ENCODE measurements around the gene ACTG2. TPM values are rescaled to one million over a fixed set of nuclear protein-coding genes. Genes with fewer than 3 reads are reported as not detected.

Gene ACTG2
- total RNA-seq, 1 donor from 2014 or later: 0.32 TPM

DNA sequence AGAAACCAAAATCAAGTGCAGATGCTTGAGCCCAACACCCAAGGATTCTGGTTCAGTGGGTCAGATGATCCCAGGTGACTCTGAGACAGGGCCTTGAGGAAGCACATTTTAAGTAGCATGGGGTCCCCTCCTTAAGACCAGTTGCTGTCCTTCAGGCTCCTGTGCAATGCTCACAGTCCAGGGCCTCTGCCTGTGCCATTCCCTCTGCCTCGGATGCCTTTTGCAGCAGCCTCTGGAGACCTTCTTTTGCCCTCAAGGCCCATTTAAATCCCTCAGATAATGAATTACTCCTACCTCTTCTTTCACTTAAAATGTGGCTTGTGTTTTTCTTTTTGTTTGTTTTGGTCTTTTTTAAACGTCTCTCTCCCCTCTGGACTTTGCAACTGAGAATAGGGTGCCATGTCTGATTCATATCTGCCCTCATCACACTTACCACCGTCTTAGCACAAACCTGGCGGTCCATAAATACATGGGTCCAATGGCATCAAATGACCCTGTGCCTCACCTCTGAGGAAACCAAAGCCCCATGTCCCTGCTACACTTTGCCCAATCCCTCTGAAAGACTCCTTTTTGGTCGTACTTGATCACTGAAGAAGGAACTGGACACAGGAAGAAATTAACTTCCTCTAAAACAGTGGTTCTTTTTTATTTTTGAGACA is 14.2 kb downstream of the ACTG2 start:
- H3K36me3 ChIP-seq: no peaks in the 10 kb centered on the region
- H3K4me2 ChIP-seq: no peak overlapping the region
- H3K9me3 ChIP-seq (ENCODE audit: low read depth): no peaks in the 10 kb centered on the region
- H3F3A ChIP-seq (ENCODE audit: low read depth): no peaks in the 10 kb centered on the region
- no peak for DNase-seq (ENCODE audit: low spot score)
- H3K4me1 ChIP-seq: no peaks in the 10 kb centered on the region
- H3K27ac ChIP-seq: no peak overlapping the region
- no peak overlapping the region for H3K4me3 ChIP-seq
- Mint-ChIP-seq H3K27ac (no peak overlapping the region), H3K27me3 (ENCODE audit: insufficient read depth, low read depth) (no peaks in the 10 kb centered on the region), H3K4me3 (no peak overlapping the region), H3K36me3 (no peaks in the 10 kb centered on the region), H3K9me3 (peaks cover 2% of the 10 kb centered on the region), H3K4me1 (peaks cover 8% of the 10 kb centered on the region)
- H3K79me2 ChIP-seq (ENCODE audit: low read depth): no peaks in the 10 kb centered on the region
- H3K9ac ChIP-seq: no peak overlapping the region
- no peak overlapping the region for H2AFZ ChIP-seq (replicated peaks)
- H4K20me1 ChIP-seq (ENCODE audit: low read depth): no peaks in the 10 kb centered on the region
- no peaks in the 10 kb centered on the region for H3K27me3 ChIP-seq
- no peak for TF ChIP-seq CTCF (IDR thresholded peaks at IDR 0.05)
- no peak for TF ChIP-seq EZH2 (IDR thresholded peaks at IDR 0.05)
- TF ChIP-seq EZH2phosphoT487 (IDR thresholded peaks at IDR 0.05): no peak

- Histone ChIP-seq H3K4me2 (no peak overlapping the region), H3K36me3 (no peaks in the 10 kb centered on the region), H3K9me3 (ENCODE audit: low read depth) (no peaks in the 10 kb centered on the region), H3K4me1 (no peaks in the 10 kb centered on the region), H2AFZ (replicated peaks) (peak overlapping the region; percentile 98), H3K27ac (no peak overlapping the region), H3K9ac (no peak overlapping the region), H3K4me3 (no peak overlapping the region), H3K79me2 (ENCODE audit: low read depth) (no peaks in the 10 kb centered on the region), H3K27me3 (no peaks in the 10 kb centered on the region), H4K20me1 (ENCODE audit: low read depth) (no peaks in the 10 kb centered on the region), H3F3A (ENCODE audit: low read depth) (no peaks in the 10 kb centered on the region)
- Mint-ChIP-seq H3K27me3 (ENCODE audit: insufficient read depth, low read depth) (no peaks in the 10 kb centered on the region), H3K4me1 (peaks cover 8% of the 10 kb centered on the region), H3K27ac (no peak overlapping the region), H3K4me3 (no peak overlapping the region), H3K36me3 (no peaks in the 10 kb centered on the region), H3K9me3 (peaks cover 2% of the 10 kb centered on the region)
- TF ChIP-seq EZH2phosphoT487 (IDR thresholded peaks at IDR 0.05) (no peak), CTCF (IDR thresholded peaks at IDR 0.05) (peak; percentile 53)
- peak; percentile 68 for DNase-seq (ENCODE audit: low spot score)
Observed at GRCh38 chr2:73907840-73908452, 15.1 kb downstream of the ACTG2 start.

DNA sequence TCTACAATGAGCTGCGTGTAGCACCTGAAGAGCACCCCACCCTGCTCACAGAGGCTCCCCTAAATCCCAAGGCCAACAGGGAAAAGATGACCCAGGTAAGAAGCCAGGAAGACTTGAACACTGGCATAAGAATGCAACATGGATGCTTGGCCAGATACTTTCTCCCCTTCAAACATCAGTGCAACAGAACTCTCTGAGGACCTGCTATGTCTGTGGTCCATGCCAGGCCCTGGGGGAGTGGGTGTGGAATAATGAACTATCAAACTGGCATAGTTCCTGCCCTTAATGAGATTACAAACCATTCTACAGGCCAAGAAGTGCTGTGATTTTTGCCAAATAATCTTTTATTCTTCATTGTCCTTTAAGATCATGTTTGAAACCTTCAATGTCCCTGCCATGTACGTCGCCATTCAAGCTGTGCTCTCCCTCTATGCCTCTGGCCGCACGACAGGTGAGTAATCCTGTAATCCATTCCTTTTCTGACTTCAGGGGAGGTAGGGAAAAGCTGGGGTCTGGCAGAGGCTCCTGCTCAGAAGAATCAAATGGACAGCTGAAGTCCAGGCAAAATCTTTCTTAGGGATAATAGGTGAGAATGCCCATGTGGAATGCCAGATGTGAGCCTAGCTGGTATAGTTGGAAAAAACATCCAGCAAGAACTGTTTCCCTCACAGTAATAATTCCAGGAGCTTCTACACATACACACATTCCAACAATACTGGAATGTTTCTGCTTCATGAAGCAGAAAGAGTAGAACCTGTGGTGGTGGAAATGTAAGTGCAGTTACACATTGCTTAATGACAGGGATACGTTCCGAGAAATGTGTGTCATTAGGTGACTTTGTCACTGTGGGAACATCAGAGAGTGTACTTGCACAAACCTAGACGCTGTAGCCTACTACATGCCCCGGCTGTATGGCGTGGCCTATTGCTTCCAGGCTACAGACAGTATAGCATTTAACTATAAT is 16.2 kb downstream of the ACTG2 start:
- Histone ChIP-seq H3K9ac (no peak overlapping the region), H3K4me1 (no peaks in the 10 kb centered on the region), H3K9me3 (ENCODE audit: low read depth) (no peaks in the 10 kb centered on the region), H2AFZ (replicated peaks) (peak overlapping the region; percentile 98), H3K4me3 (no peak overlapping the region), H3K4me2 (no peak overlapping the region), H3K79me2 (ENCODE audit: low read depth) (no peaks in the 10 kb centered on the region), H4K20me1 (ENCODE audit: low read depth) (no peaks in the 10 kb centered on the region), H3F3A (ENCODE audit: low read depth) (no peaks in the 10 kb centered on the region), H3K27me3 (no peaks in the 10 kb centered on the region), H3K27ac (no peak overlapping the region), H3K36me3 (no peaks in the 10 kb centered on the region)
- TF ChIP-seq CTCF (IDR thresholded peaks at IDR 0.05) (no peak), EZH2 (IDR thresholded peaks at IDR 0.05) (no peak), EZH2phosphoT487 (IDR thresholded peaks at IDR 0.05) (no peak)
- peak overlapping the region; percentile 43 for H3K4me3 Mint-ChIP-seq
- H3K27ac Mint-ChIP-seq: peak overlapping the region; percentile 46
- no peaks in the 10 kb centered on the region for H3K36me3 Mint-ChIP-seq
- no peaks in the 10 kb centered on the region for H3K27me3 Mint-ChIP-seq (ENCODE audit: insufficient read depth, low read depth)
- no peak for DNase-seq (ENCODE audit: low spot score)
- peaks cover 8% of the 10 kb centered on the region for H3K4me1 Mint-ChIP-seq
- H3K9me3 Mint-ChIP-seq: peaks cover 2% of the 10 kb centered on the region
